Measurements from ENCODE around the gene FRAS1. TPM values are rescaled to one million over a fixed set of nuclear protein-coding genes. Genes with fewer than 3 reads are reported as not detected.
"Not testable (repeated sequence)": the region's sequence is repeated elsewhere in the genome, so short reads cannot be mapped to it uniquely, and the experiment has no call there.

Gene FRAS1
- total RNA-seq, 2 experiments from 2014 or later: 0.09 TPM; not detected in 1

- H3K27me3 Mint-ChIP-seq; DNase-seq; CTCF ChIA-PET; intact Hi-C loops (cut with DNase I, micrococcal nuclease); H3K4me3 Mint-ChIP-seq; H3K27ac Mint-ChIP-seq; H3K36me3 Mint-ChIP-seq (ENCODE audit: low read depth); H3K4me1 Mint-ChIP-seq; H3K9me3 Mint-ChIP-seq (ENCODE audit: low read depth); POLR2A ChIA-PET; ATAC-seq: not testable (repeated sequence)
Observed at GRCh38 chr4:78181681-78182234, 124.6 kb downstream of the FRAS1 start.

GRCh38 chr4:78184584-78184983 is 127.5 kb downstream of the FRAS1 start:
- Mint-ChIP-seq H3K36me3 (ENCODE audit: low read depth) (no peaks in the 10 kb centered on the region), H3K27me3 (no peaks in the 10 kb centered on the region), H3K4me3 (no peak overlapping the region), H3K4me1 (no peaks in the 10 kb centered on the region), H3K9me3 (ENCODE audit: low read depth) (no peaks in the 10 kb centered on the region), H3K27ac (no peak overlapping the region)
- DNase-seq: no peak
- CTCF ChIA-PET: no interaction called here
- no peak for ATAC-seq
- intact Hi-C loops (cut with DNase I, micrococcal nuclease): no loop called here
- POLR2A ChIA-PET: no interaction called here

- no peak for DNase-seq
- POLR2A ChIA-PET: no interaction called here
- no peak for ATAC-seq
- H3K4me1 Mint-ChIP-seq: no peaks in the 10 kb centered on the region
- H3K9me3 Mint-ChIP-seq (ENCODE audit: low read depth): no peaks in the 10 kb centered on the region
- CTCF ChIA-PET: no interaction called here
- H3K27me3 Mint-ChIP-seq: no peaks in the 10 kb centered on the region
- no peaks in the 10 kb centered on the region for H3K36me3 Mint-ChIP-seq (ENCODE audit: low read depth)
- no peak overlapping the region for H3K4me3 Mint-ChIP-seq
- intact Hi-C loops (cut with DNase I, micrococcal nuclease): no loop called here
- no peak overlapping the region for H3K27ac Mint-ChIP-seq
Observed at GRCh38 chr4:78185117-78185516, 128.0 kb downstream of the FRAS1 start.

GRCh38 chr4:78186597-78187543 is 129.7 kb downstream of the FRAS1 start:
- no peak overlapping the region for H3K4me3 Mint-ChIP-seq
- intact Hi-C loops (cut with DNase I, micrococcal nuclease): no loop called here
- H3K27me3 Mint-ChIP-seq: no peaks in the 10 kb centered on the region
- ATAC-seq (no peak), DNase-seq (no peak)
- CTCF ChIA-PET: no interaction called here
- POLR2A ChIA-PET: no interaction called here
- H3K36me3 Mint-ChIP-seq (ENCODE audit: low read depth): no peaks in the 10 kb centered on the region
- no peak overlapping the region for H3K27ac Mint-ChIP-seq
- H3K4me1 Mint-ChIP-seq: no peaks in the 10 kb centered on the region
- H3K9me3 Mint-ChIP-seq (ENCODE audit: low read depth): no peaks in the 10 kb centered on the region

- ChIA-PET POLR2A (no interaction called here), CTCF (interaction anchor here (0.7 kb wide), 1 partner anchor 10 kb away, joined by 3 read pairs; no protein-coding TSS in a partner anchor)
- Mint-ChIP-seq H3K27ac (no peak overlapping the region), H3K27me3 (peaks cover 2% of the 10 kb centered on the region), H3K36me3 (ENCODE audit: low read depth) (no peaks in the 10 kb centered on the region), H3K9me3 (ENCODE audit: low read depth) (no peaks in the 10 kb centered on the region), H3K4me1 (no peaks in the 10 kb centered on the region), H3K4me3 (no peak overlapping the region)
- DNase-seq (no peak), ATAC-seq (no peak)
- intact Hi-C loops (cut with DNase I, micrococcal nuclease): no loop called here
Observed at GRCh38 chr4:78190068-78190467, 132.9 kb downstream of the FRAS1 start.

- Mint-ChIP-seq H3K27me3 (peaks cover 2% of the 10 kb centered on the region), H3K36me3 (ENCODE audit: low read depth) (no peaks in the 10 kb centered on the region), H3K4me3 (no peak overlapping the region), H3K9me3 (ENCODE audit: low read depth) (peaks cover 2% of the 10 kb centered on the region), H3K4me1 (no peaks in the 10 kb centered on the region), H3K27ac (no peak overlapping the region)
- no peak for DNase-seq
- ChIA-PET CTCF (interaction anchor here (0.7 kb wide), 1 partner anchor 10 kb away, joined by 3 read pairs; no protein-coding TSS in a partner anchor), POLR2A (no interaction called here)
- intact Hi-C loops (cut with DNase I, micrococcal nuclease): no loop called here
- ATAC-seq: no peak
Observed at GRCh38 chr4:78190595-78190994, 133.5 kb downstream of the FRAS1 start.

- no peak for DNase-seq
- peaks cover 3% of the 10 kb centered on the region for H3K27me3 Mint-ChIP-seq
- H3K9me3 Mint-ChIP-seq (ENCODE audit: low read depth): peaks cover 3% of the 10 kb centered on the region
- no peak overlapping the region for H3K27ac Mint-ChIP-seq
- ATAC-seq: no peak
- ChIA-PET CTCF (no interaction called here), POLR2A (no interaction called here)
- H3K4me1 Mint-ChIP-seq: no peaks in the 10 kb centered on the region
- H3K4me3 Mint-ChIP-seq: no peak overlapping the region
- intact Hi-C loops (cut with DNase I, micrococcal nuclease): no loop called here
- H3K36me3 Mint-ChIP-seq (ENCODE audit: low read depth): no peaks in the 10 kb centered on the region
Observed at GRCh38 chr4:78197947-78198346, 140.8 kb downstream of the FRAS1 start.

GRCh38 chr4:78199984-78200383 is 142.9 kb downstream of the FRAS1 start:
- peaks cover 6% of the 10 kb centered on the region for H3K27me3 Mint-ChIP-seq
- ChIA-PET POLR2A (no interaction called here), CTCF (no interaction called here)
- H3K4me1 Mint-ChIP-seq: no peaks in the 10 kb centered on the region
- DNase-seq (no peak), ATAC-seq (no peak)
- H3K36me3 Mint-ChIP-seq (ENCODE audit: low read depth): no peaks in the 10 kb centered on the region
- H3K4me3 Mint-ChIP-seq: no peak overlapping the region
- intact Hi-C loops (cut with DNase I, micrococcal nuclease): no loop called here
- peaks cover 3% of the 10 kb centered on the region for H3K9me3 Mint-ChIP-seq (ENCODE audit: low read depth)
- H3K27ac Mint-ChIP-seq: no peak overlapping the region

- intact Hi-C loops (cut with DNase I, micrococcal nuclease): no loop called here
- CTCF ChIA-PET: no interaction called here
- peaks cover 6% of the 10 kb centered on the region for H3K27me3 Mint-ChIP-seq
- no peak overlapping the region for H3K4me3 Mint-ChIP-seq
- no peak for ATAC-seq
- no peak overlapping the region for H3K27ac Mint-ChIP-seq
- DNase-seq: no peak
- H3K4me1 Mint-ChIP-seq: no peaks in the 10 kb centered on the region
- POLR2A ChIA-PET: no interaction called here
- H3K36me3 Mint-ChIP-seq (ENCODE audit: low read depth): no peaks in the 10 kb centered on the region
- no peaks in the 10 kb centered on the region for H3K9me3 Mint-ChIP-seq (ENCODE audit: low read depth)
Observed at GRCh38 chr4:78200949-78201348, 143.8 kb downstream of the FRAS1 start.

GRCh38 chr4:78204176-78204575 is 147.1 kb downstream of the FRAS1 start:
- intact Hi-C loops (cut with DNase I, micrococcal nuclease): no loop called here
- CTCF ChIA-PET: no interaction called here
- Mint-ChIP-seq H3K27ac (no peak overlapping the region), H3K36me3 (ENCODE audit: low read depth) (no peaks in the 10 kb centered on the region), H3K9me3 (ENCODE audit: low read depth) (no peaks in the 10 kb centered on the region), H3K4me3 (no peak overlapping the region), H3K27me3 (peaks cover 8% of the 10 kb centered on the region), H3K4me1 (no peaks in the 10 kb centered on the region)
- DNase-seq (no peak), ATAC-seq (no peak)
- POLR2A ChIA-PET: no interaction called here

- H3K4me1 Mint-ChIP-seq: no peaks in the 10 kb centered on the region
- intact Hi-C loops (cut with DNase I, micrococcal nuclease): no loop called here
- H3K36me3 Mint-ChIP-seq (ENCODE audit: low read depth): no peaks in the 10 kb centered on the region
- no peak for ATAC-seq
- CTCF ChIA-PET: no interaction called here
- DNase-seq: no peak
- POLR2A ChIA-PET: no interaction called here
- no peaks in the 10 kb centered on the region for H3K9me3 Mint-ChIP-seq (ENCODE audit: low read depth)
- H3K4me3 Mint-ChIP-seq: no peak overlapping the region
- H3K27ac Mint-ChIP-seq: no peak overlapping the region
- peaks cover 10% of the 10 kb centered on the region for H3K27me3 Mint-ChIP-seq
Observed at GRCh38 chr4:78205591-78205990, 148.5 kb downstream of the FRAS1 start.

- ChIA-PET CTCF (interaction anchor here (0.5 kb wide), 1 partner anchor 22 kb away, joined by 3 read pairs; no protein-coding TSS in a partner anchor), POLR2A (no interaction called here)
- Mint-ChIP-seq H3K27ac (no peak overlapping the region), H3K36me3 (ENCODE audit: low read depth) (no peaks in the 10 kb centered on the region), H3K27me3 (peaks cover 10% of the 10 kb centered on the region), H3K9me3 (ENCODE audit: low read depth) (no peaks in the 10 kb centered on the region), H3K4me3 (no peak overlapping the region), H3K4me1 (no peaks in the 10 kb centered on the region)
- DNase-seq (no peak), ATAC-seq (no peak)
- intact Hi-C loops (cut with DNase I, micrococcal nuclease): no loop called here
Observed at GRCh38 chr4:78207541-78207940, 150.4 kb downstream of the FRAS1 start.
